ENCODE measurements around the gene YARS1.

GRCh38 chr1:32831878-32832277, 14.7 kb upstream of the YARS1 start:
- TF ChIP-seq, protein P1, sequence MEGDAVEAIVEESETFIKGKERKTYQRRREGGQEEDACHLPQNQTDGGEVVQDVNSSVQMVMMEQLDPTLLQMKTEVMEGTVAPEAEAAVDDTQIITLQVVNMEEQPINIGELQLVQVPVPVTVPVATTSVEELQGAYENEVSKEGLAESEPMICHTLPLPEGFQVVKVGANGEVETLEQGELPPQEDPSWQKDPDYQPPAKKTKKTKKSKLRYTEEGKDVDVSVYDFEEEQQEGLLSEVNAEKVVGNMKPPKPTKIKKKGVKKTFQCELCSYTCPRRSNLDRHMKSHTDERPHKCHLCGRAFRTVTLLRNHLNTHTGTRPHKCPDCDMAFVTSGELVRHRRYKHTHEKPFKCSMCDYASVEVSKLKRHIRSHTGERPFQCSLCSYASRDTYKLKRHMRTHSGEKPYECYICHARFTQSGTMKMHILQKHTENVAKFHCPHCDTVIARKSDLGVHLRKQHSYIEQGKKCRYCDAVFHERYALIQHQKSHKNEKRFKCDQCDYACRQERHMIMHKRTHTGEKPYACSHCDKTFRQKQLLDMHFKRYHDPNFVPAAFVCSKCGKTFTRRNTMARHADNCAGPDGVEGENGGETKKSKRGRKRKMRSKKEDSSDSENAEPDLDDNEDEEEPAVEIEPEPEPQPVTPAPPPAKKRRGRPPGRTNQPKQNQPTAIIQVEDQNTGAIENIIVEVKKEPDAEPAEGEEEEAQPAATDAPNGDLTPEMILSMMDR (conservative IDR thresholded peaks at IDR 0.05) = no peak
- no peak for TF ChIP-seq EZH2 (IDR thresholded peaks at IDR 0.05; ENCODE audit: low read depth)

Measured in PC-9 (cell line).